Mesenchymal stem cell (in vitro differentiated cells and primary cell): Measurements from ENCODE around the gene IZUMO4.
"Not testable (repeated sequence)": the region's sequence is repeated elsewhere in the genome, so short reads cannot be mapped to it uniquely, and the experiment has no call there.

ENCODE experiments used
- DNase-seq: peaks from one replicate; pipeline ENCODE4 v3.0.0-alpha.2; 2013
- H2AFZ ChIP-seq: one replicate; pipeline ENCODE4 v1.6.1; 2013; ENCODE audit warnings: low read depth, mild to moderate bottlenecking, control low read depth, inconsistent platforms, low read length, moderate library complexity
- H2AK5ac ChIP-seq: 2 replicates; pipeline ENCODE4 v1.6.1; 2013; ENCODE audit warnings: low read length, moderate library complexity, mild to moderate bottlenecking, inconsistent platforms; ENCODE audit not compliant: severe bottlenecking
- H2BK120ac ChIP-seq: one replicate; pipeline ENCODE4 v1.6.1; 2013; ENCODE audit warnings: low read depth, mild to moderate bottlenecking, inconsistent platforms, low read length, moderate library complexity
- H2BK12ac ChIP-seq, 2 experiments: one replicate each; pipeline ENCODE4 v1.6.1; 2013; ENCODE audit warnings: inconsistent platforms in 2 of 2, low read length in 2 of 2, mild to moderate bottlenecking in 2 of 2, moderate library complexity in 2 of 2, control low read depth in 1 of 2
- H2BK15ac ChIP-seq: one replicate; pipeline ENCODE4 v1.6.1; 2013; ENCODE audit warnings: mild to moderate bottlenecking, low read depth, inconsistent platforms; ENCODE audit not compliant: poor library complexity, severe bottlenecking
- H2BK5ac ChIP-seq: 2 replicates; pipeline ENCODE4 v1.6.1; 2013; ENCODE audit warnings: low read depth, mild to moderate bottlenecking, low read length, control low read depth, inconsistent platforms; ENCODE audit not compliant: poor library complexity, severe bottlenecking
- H3K14ac ChIP-seq, 2 experiments: one replicate each; pipeline ENCODE4 v1.6.1; 2013; ENCODE audit warnings: inconsistent platforms in 2 of 2, low read length in 2 of 2, control low read depth in 1 of 2, mild to moderate bottlenecking in 1 of 2, moderate library complexity in 1 of 2
- H3K18ac ChIP-seq, 2 experiments: one replicate each; pipeline ENCODE4 v1.6.1; 2013; ENCODE audit warnings: inconsistent platforms in 2 of 2, low read length in 2 of 2, control low read depth in 1 of 2, low read depth in 1 of 2, mild to moderate bottlenecking in 1 of 2
- H3K23ac ChIP-seq, 2 experiments: one replicate each; pipeline ENCODE4 v1.6.1; 2013; ENCODE audit warnings: inconsistent platforms in 2 of 2, low read length in 2 of 2, mild to moderate bottlenecking in 2 of 2, moderate library complexity in 2 of 2, control low read depth in 1 of 2
- H3K27ac ChIP-seq: 2 replicates; pipeline ENCODE4 v1.5.1; 2013; ENCODE audit warnings: mild to moderate bottlenecking, moderate library complexity, low read length, control low read depth, inconsistent platforms; ENCODE audit not compliant: poor library complexity, severe bottlenecking
- H3K27me3 ChIP-seq, 2 experiments: 2 replicates each; pipeline versions ENCODE4 v1.6.1 to v1.7.0; 2013; ENCODE audit warnings: low read length in 2 of 2, mild to moderate bottlenecking in 2 of 2, moderate library complexity in 2 of 2, control low read depth in 1 of 2, inconsistent platforms in 1 of 2; ENCODE audit not compliant: control insufficient read depth in 1 of 2, insufficient read depth in 1 of 2
- H3K36me3 ChIP-seq, 2 experiments: 2 replicates each; pipeline versions ENCODE4 v1.6.1 to v1.7.0; 2013; ENCODE audit warnings: low read length in 2 of 2, control low read depth in 1 of 2, inconsistent platforms in 1 of 2, low read depth in 1 of 2, mild to moderate bottlenecking in 1 of 2; ENCODE audit not compliant: insufficient read depth in 2 of 2, control insufficient read depth in 1 of 2
- H3K4ac ChIP-seq, 2 experiments: one replicate each; pipeline ENCODE4 v1.6.1; 2013; ENCODE audit warnings: inconsistent platforms in 2 of 2, low read length in 2 of 2, mild to moderate bottlenecking in 2 of 2, moderate library complexity in 2 of 2, control low read depth in 1 of 2, low read depth in 1 of 2
- H3K4me1 ChIP-seq: 2 replicates; pipeline ENCODE4 v1.6.1; 2013; ENCODE audit warnings: low read depth, low read length, control low read depth; ENCODE audit not compliant: control insufficient read depth, insufficient read depth
- H3K4me2 ChIP-seq: 2 replicates; pipeline ENCODE4 v1.6.1; 2013; ENCODE audit warnings: low read length, mild to moderate bottlenecking, inconsistent platforms; ENCODE audit not compliant: poor library complexity, severe bottlenecking
- H3K4me3 ChIP-seq, 2 experiments: 2 replicates each; pipeline versions ENCODE4 v1.5.1 to v1.7.0; 2013; ENCODE audit warnings: low read length in 2 of 2, mild to moderate bottlenecking in 2 of 2, control low read depth in 1 of 2, low read depth in 1 of 2; ENCODE audit not compliant: insufficient read depth in 1 of 2
- H3K79me1 ChIP-seq: replicated peaks from 2 replicates; pipeline ENCODE4 v1.6.1; 2013; ENCODE audit warnings: mild to moderate bottlenecking, control low read depth, low read length, inconsistent platforms; ENCODE audit not compliant: poor library complexity, severe bottlenecking
- H3K9ac ChIP-seq: 2 replicates; pipeline ENCODE4 v1.7.0; 2013; ENCODE audit warnings: mild to moderate bottlenecking, low read length, moderate library complexity
- H3K9me3 ChIP-seq: 2 replicates; pipeline ENCODE4 v1.7.0; 2013; ENCODE audit warnings: mild to moderate bottlenecking, low read length; ENCODE audit not compliant: control insufficient read depth
- H4K8ac ChIP-seq: one replicate; pipeline ENCODE4 v1.6.1; 2013; ENCODE audit warnings: inconsistent platforms, mild to moderate bottlenecking, low read length, moderate library complexity
- H4K91ac ChIP-seq: one replicate; pipeline ENCODE4 v1.6.1; 2013; ENCODE audit warnings: mild to moderate bottlenecking, low read length, inconsistent platforms
- WGBS: methylation state at CpG from one replicate; pipeline ENCODE4 v1.1.7; 2013; ENCODE audit warnings: mixed read lengths; 5-methylcytosine and 5-hydroxymethylcytosine counted together

Gene IZUMO4

GRCh38 chr19:2123682-2124387, 27.1 kb downstream of the IZUMO4 start:
- Histone ChIP-seq H3K36me3 (peaks cover 82 to 87% of the 10 kb centered on the region in 2 experiments), H2BK12ac (no peak overlapping the region), H2BK5ac (no peak overlapping the region), H3K23ac (no peak overlapping the region), H3K79me1 (peaks cover 40% of the 10 kb centered on the region), H3K4ac (no peak overlapping the region), H2AFZ (no peak overlapping the region), H2AK5ac (no peak overlapping the region), H3K4me1 (peaks cover 10% of the 10 kb centered on the region), H3K4me2 (no peak overlapping the region), H3K9ac (no peak overlapping the region), H3K9me3 (no peaks in the 10 kb centered on the region), H2BK120ac (no peak overlapping the region), H3K27me3 (no peaks in the 10 kb centered on the region), H4K8ac (no peak overlapping the region), H4K91ac (no peak overlapping the region), H2BK15ac (no peak overlapping the region), H3K4me3 (no peak overlapping the region), H3K27ac (no peak overlapping the region), H3K18ac (no peak overlapping the region), H3K14ac (no peak overlapping the region)
- DNase-seq, result peak; percentile 11
- 96% methylated on average over 25 of the region's 25 CpGs for WGBS

GRCh38 chr19:2126879-2127518, 30.3 kb downstream of the IZUMO4 start:
- H2BK5ac ChIP-seq, result no peak overlapping the region
- H3K4me1 ChIP-seq, result peaks cover 23% of the 10 kb centered on the region
- no peak overlapping the region for H3K18ac ChIP-seq
- no peak overlapping the region for H3K4me2 ChIP-seq
- no peak overlapping the region for H3K23ac ChIP-seq
- H4K91ac ChIP-seq, result no peak overlapping the region
- H2AFZ ChIP-seq, result no peak overlapping the region
- H3K27ac ChIP-seq, result no peak overlapping the region
- no peak overlapping the region for H4K8ac ChIP-seq
- 98% methylated on average over 24 of the region's 24 CpGs for WGBS
- H2BK15ac ChIP-seq, result no peak overlapping the region
- H3K4me3 ChIP-seq, result no peak overlapping the region
- DNase-seq, result no peak
- H3K27me3 ChIP-seq, result no peaks in the 10 kb centered on the region
- no peak overlapping the region for H2AK5ac ChIP-seq
- H2BK12ac ChIP-seq, result no peak overlapping the region
- H3K9me3 ChIP-seq, result no peaks in the 10 kb centered on the region
- H3K14ac ChIP-seq, result no peak overlapping the region
- no peak overlapping the region for H2BK120ac ChIP-seq
- H3K79me1 ChIP-seq, result peaks cover 39% of the 10 kb centered on the region
- no peak overlapping the region for H3K4ac ChIP-seq
- peaks cover 85% of the 10 kb centered on the region in 2 experiments for H3K36me3 ChIP-seq
- no peak overlapping the region for H3K9ac ChIP-seq

- Histone ChIP-seq H3K4me2 (no peak overlapping the region), H2BK12ac (no peak overlapping the region), H4K91ac (peak overlapping the region; percentile 67), H2AK5ac (no peak overlapping the region), H2BK15ac (no peak overlapping the region), H3K4me1 (peaks cover 23% of the 10 kb centered on the region), H3K27me3 (no peaks in the 10 kb centered on the region), H3K27ac (peak overlapping the region; percentile 28), H2BK120ac (no peak overlapping the region), H3K79me1 (peaks cover 43% of the 10 kb centered on the region), H3K18ac (no peak overlapping the region), H3K36me3 (peaks cover 84 to 85% of the 10 kb centered on the region in 2 experiments), H2AFZ (no peak overlapping the region), H4K8ac (no peak overlapping the region), H3K23ac (no peak overlapping the region), H2BK5ac (no peak overlapping the region), H3K14ac (no peak overlapping the region), H3K9ac (no peak overlapping the region), H3K4me3 (no peak overlapping the region), H3K9me3 (no peaks in the 10 kb centered on the region), H3K4ac (no peak overlapping the region)
- DNase-seq, result no peak
- WGBS, result 88% methylated on average over 19 of the region's 19 CpGs
These were observed 31.0 kb downstream of the IZUMO4 start for GRCh38 chr19:2127758-2128157.

- H3K27me3 ChIP-seq, H2AK5ac ChIP-seq, H3K23ac ChIP-seq, DNase-seq, H3K14ac ChIP-seq, H4K8ac ChIP-seq, H4K91ac ChIP-seq, H2BK12ac ChIP-seq, H3K4ac ChIP-seq, H3K18ac ChIP-seq, H3K9ac ChIP-seq, H2BK120ac ChIP-seq, H2AFZ ChIP-seq, H2BK5ac ChIP-seq, H3K4me3 ChIP-seq, H3K9me3 ChIP-seq, H2BK15ac ChIP-seq, H3K4me2 ChIP-seq: not testable (repeated sequence)
- H3K36me3 ChIP-seq, result peaks cover 79 to 85% of the 10 kb centered on the region in 2 experiments
- H3K4me1 ChIP-seq, result peaks cover 25% of the 10 kb centered on the region
- H3K79me1 ChIP-seq, result peaks cover 43% of the 10 kb centered on the region
- peak overlapping the region; percentile 28 for H3K27ac ChIP-seq
- WGBS, result 92% methylated on average over 13 of the region's 34 CpGs
These were observed 31.5 kb downstream of the IZUMO4 start for GRCh38 chr19:2128252-2128651.
